GM19324 (cell line): ENCODE measurements around the gene KCNG2.

Source experiments
- ATAC-seq: cut with Tn5 transposase; IDR thresholded peaks from one replicate; pipeline ENCODE4 v1.9.1; 2021; ENCODE audit warnings: mild to moderate bottlenecking, moderate library complexity; ENCODE audit not compliant: unreplicated experiment, low FRiP score

KCNG2 gene

GRCh38 chr18:79784071-79784913, 13.4 kb upstream of the KCNG2 start:
- ATAC-seq: no peak

DNA sequence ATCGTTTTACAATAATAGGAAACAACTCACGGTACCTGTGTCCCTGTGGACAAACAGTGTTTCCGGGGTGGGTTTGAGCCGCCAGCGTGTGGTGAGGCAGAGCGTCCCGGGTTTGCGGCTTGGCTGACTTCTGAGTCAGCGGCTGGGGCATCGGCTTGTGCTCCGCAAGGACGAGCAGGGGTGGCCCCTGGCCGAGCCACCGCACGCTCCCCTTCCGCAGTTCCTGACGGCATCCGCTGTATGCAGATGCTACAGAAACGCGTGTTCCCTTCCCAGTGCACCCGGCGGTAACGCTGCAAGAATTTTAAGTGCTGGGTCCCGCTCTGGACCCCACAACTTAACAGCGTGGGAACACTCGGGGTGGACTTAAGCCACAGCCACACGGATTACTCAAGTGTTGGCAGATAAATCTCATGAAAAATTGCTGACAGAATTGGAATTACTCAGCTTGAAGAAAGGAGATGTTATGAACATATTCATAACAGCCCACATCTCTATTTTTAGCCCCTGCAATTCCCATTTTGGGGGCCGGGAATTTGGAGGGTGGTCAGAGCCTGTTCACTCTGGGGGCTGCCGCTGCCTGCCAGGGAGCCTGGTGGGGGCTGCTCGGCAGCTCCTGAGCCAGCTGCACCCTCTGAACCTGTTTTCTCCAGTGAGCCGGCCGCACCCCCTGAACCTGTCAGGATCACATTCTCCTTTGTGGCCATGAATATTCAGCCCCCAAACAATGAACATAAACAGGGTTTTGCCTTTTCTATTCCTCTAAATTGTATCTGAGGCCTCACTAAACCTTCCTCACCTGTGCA, 12.6 kb upstream of the KCNG2 start:
- no peak for ATAC-seq

DNA sequence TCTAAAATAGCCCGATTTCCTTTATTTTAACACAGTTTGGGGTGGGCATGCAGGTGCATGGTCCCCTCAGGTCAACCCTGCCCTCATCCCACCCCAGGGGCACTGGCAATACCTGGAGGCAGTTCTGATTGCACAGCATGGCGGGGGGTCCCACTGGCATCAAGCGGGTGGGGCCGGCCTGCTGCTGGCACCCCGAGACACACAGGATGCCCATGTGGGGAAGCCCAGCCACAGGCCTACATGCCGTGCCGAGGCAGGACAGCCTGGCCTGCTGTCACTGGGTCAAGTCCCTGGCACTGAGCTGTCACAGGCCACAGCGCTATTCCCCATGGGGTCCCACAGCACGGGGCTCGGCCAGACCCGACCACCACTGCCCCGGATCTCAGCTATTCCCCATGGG, 11.9 kb upstream of the KCNG2 start:
- no peak for ATAC-seq

DNA sequence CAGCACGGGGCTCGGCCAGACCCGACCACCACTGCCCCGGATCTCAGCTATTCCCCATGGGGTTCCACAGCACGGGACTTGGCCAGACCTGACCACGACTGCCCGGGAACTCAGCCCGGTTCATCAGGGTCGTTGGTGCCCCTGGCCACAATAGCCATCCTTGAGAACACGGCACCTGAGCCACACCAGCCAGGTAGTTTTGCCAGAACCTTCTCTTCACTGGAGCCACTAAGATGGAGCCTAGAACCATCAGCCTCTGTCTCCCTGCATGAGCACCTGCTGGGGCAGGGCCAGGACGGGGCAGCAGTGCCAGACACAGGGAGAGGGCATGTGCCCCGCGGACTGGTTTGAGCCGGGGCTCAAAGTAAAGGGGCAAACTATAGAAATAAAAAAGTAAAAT, 11.4 kb upstream of the KCNG2 start:
- no peak for ATAC-seq

- no peak for ATAC-seq
Measured at GRCh38 chr18:79786786-79787526, 10.8 kb upstream of the KCNG2 start.

DNA sequence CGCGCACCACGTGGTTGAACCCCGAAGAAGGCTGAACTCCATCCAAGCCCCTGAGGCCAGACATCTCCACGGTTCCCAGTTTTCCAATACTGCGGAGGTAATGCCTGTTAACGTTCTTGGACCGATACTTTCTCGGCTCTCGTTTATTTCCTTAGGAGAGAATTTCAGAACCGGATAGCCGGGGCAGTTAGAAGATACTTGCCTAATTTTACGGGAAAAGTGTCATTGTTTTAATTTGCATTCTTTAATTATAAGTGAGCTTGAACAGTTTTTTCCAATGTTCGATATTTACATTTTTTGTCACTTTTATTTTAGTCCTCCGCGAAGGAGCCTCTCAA, 10.2 kb upstream of the KCNG2 start:
- ATAC-seq: no peak

DNA sequence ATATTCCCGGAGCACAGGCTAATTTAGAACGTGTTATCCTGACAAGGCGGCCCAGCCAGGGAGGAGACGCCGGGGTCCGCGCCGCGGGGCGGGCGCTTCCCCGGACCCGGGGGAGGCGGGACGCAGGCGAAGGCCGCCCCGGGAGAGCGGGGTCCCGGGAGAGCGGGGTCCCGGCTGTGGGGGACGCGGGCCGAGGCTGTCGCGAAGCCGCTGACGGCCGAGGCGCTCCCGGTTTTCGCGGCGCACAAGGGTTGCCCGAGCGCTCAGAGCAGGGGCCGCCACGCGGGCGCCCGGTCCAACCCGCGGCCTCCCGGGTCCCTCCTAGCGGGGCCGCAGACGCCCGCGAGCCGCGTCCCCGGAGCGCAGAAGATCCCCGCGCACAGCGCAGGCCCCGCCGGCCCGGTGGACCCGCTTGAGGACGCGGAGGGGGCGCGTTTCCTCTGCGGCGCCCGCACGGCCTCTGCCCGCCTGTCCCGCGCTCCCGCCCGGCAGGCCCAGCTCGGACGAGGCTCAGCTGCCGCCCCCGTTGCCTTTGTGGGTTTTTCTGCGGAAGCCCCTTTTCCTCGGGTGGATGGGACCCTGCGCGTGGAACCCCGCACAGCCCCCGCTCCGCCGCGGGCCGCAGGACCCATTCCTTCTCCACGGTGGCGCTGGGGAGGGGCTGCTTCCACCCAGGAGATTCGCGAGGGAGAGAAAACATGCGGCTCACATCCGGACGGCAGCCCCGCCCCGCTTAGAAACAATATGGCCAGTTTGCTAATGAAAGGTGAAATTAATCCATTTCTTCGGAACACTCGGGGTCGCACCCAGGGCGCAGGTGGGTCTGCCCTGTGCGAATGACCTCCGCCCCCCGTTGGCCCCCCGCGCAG, 9.6 kb upstream of the KCNG2 start:
- no peak for ATAC-seq

DNA sequence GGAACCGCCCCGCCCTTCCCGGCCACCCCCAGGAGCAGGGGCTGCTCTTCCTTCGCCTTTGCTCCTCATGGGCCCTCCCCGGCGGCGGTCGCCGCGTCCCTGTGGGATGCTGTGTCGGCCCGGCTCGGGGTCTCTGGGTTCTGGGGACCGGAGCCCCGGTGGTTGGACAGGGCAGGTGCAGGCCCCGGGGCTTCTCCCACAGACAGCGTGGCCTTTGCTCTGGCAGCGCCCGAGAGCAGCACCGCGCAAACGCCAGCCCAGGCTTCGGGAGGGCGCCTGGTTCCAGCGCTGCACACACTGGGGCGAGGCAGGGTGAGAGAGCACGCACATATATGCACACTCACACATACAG, 9.0 kb upstream of the KCNG2 start:
- ATAC-seq: no peak

DNA sequence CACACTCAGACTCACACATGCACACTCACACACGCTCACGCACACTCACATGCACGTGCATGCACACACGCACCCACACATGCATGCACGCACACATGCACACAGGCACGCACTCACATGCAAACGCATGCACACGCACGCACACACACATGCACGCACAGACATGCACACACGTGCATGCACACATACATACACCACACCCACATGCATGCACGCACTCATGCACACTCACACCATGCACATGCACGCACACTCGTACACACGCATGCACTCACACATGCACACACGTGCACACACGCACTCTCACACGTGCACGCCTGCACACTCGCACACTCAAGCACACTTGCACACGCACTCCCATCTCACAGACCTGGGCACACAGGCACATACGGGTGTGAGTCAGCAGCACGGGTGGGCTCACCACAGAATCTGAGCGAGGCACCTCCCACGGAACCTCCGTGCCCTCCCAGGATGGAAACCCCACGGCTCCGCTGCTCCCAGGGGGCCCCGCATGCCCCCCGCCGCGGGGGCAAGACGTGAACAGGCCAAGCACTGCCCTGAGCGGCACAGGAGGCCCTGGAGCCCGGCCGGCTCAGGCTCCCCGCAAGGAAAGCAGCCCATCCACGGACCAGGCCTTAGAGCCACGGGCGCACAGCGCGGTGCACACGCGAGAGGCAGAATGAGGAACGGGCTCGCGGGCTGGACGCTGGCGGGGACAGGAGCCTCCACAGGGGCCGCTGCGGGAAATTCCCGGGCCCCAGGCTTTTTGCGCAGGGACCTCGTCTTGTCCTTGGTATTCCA, 8.4 kb upstream of the KCNG2 start:
- no peak for ATAC-seq

DNA sequence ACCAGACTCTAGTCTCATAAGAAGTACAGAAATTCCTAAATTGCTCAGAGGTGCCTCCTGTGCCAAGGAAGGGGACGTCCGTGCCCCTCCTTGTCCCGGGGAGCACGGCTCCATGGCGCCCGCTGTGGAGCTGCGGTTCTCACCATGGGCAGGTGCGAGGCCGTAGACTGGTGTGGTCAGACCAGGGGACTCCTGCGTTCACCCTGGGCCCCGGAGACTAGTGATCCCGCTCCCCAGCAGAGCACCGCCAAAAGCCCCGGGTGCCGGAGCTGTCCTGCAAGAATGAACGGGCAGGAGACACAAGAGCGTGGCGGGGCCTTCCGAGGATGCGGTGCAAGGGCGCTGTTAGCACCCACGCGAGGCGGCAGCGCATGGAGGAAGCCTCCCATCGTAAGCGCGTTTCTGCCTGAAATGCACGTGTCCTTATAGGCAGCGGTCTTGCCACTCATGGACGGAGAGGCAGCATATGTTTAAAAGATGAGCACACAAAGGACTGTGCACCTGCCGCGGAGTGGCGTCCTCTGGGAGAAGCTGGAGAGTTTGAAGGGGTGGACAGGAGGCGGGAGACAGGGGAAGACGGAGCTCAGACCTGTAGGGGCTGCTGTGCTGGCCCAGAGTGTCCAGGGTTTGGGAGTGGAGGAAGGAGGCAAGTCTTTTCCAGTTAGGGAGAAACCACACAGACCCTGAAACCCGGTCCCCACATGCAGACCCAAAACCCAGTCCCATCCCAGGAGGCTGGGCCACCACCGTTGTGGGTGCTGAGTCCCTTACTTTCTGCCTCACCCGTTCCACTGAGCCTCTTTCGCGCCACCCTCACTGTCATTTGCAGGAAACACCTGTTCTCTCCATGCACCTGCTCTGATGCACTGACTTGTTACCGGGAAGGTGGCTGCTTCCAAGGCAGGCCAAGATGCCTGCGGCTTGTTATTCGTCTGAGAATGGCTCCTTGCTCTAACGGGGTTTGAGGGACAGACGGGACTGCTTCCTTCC, 7.5 kb upstream of the KCNG2 start:
- ATAC-seq: no peak

GRCh38 chr18:79790996-79791972, 6.5 kb upstream of the KCNG2 start:
- ATAC-seq: no peak

GRCh38 chr18:79792096-79792987, 5.4 kb upstream of the KCNG2 start:
- ATAC-seq: no peak

DNA sequence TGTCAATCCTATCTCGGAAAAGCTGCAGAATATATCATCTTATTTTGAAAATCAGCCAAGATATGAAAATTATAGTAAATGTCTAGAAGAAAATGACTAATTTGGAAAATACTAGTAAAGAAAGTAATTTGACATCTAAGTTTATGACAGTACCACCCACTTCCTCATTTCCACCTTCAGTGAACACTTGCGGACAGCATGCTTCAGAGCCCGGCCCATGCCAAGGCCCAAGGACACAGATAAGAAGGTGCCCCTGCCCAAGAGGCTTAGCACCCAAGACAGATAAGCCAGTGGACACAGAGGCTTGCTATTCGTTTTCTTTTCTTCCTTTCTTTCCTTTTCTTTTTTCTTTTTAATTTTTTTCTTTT, 4.8 kb upstream of the KCNG2 start:
- ATAC-seq: no peak

DNA sequence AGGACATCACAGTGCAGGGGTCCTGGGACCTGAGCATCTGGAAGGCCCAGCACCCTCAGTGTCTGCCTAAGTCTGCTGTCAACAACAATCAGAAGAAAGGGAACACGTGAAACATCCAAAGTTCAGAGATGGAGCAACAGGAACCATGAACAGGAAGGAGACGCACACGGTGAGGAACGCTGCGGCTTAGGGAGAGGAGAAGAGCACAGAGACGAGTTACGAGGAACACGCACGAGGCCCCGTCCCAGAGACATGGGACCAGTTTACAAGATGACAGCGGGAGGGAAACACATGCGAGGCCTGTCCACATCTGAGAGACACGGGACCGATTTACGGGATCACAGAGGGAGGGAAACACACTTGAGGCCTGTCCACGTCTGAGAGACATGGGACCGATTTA, 2.9 kb upstream of the KCNG2 start:
- no peak for ATAC-seq

- no peak for ATAC-seq
Measured at GRCh38 chr18:79795446-79795845, 2.3 kb upstream of the KCNG2 start.

- ATAC-seq: no peak
Measured at GRCh38 chr18:79796016-79796415, 1.7 kb upstream of the KCNG2 start.
